Suppressor macrophage (primary cell): ENCODE results near the gene IFITM5.
"Not testable (repeated sequence)": the region's sequence is repeated elsewhere in the genome, so short reads cannot be mapped to it uniquely, and the experiment has no call there.

Experiments
- DNase-seq, 4 experiments: peaks; one replicate each; pipeline ENCODE4 v3.0.0-alpha.2; 2020 to 2022
- total RNA-seq, 17 experiments: gene quantifications; one replicate each; lab custom pipeline; 2026; ENCODE audit warnings: mixed read lengths in 6 of 17, inconsistent platforms in 3 of 17; lab: John Stamatoyannopoulos, UW

The IFITM5 gene
- total RNA-seq, result 0 to 0.55 (median 0) reads per million in 17 experiments

DNA sequence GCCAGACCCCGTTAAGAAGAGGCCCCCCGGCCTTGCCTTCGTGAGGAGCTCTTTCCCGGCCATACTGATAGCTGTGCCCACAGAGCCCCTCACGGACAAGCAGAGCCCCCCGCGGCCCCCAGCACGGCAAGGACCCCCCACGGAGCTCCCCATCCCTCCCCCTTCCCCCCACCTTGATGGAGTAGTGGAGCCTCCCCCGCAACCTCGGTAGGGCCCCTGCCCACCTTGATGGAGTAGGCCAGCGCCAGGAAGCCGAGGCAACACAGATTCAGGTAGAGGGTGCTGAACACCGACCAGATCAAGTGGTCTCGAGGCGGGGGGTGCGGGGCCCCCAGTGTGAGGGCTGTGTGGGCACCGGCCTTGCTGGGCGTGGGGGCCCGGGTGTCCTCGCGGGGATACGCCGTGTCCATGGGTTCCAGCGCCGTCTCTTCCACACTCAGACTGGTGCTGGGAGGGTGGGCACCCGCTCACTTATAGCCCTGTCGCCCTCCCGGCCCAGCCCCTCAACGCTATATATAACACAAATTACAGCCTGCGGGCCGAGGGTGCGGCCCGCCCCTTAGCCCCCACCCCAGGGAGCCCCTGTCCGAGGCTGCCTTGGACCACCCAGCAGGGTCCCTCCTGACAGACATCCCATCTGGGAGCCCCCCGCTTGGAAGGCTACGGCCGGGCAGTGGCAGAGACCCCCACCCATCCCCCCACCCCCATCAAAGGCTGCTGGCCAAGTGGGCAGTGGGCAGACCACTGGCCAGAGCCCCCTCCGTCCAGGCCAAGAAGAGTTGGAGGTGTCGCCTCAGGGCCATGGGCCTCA is at the start of gene IFITM5:
Gene IFITM5, minus strand, starts transcription at position 446 of the 811 bp plus-strand sequence. Its CDS starts 36 bp downstream, at position 410.
- DNase-seq, result no peak

DNA sequence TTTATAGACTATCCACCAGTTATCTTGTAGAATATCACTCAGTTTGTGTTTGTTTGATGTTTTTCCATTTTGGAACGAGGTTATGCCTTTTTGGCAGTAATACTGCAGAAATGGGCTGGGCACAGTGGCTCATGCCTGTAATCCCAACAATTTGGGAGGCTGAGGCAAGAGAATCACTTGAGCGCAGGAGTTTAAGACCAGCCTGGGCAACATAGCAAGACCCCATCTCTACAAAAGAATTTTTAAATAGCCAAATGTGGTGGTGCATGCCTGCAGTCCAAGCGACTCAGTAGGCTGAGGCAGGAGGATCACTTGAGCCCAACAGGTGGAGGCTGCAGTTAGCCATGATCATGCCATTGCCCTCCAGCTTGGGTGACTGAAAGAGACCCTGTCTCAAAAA is 47.2 kb upstream of the IFITM5 start:
- no peak for DNase-seq

DNA sequence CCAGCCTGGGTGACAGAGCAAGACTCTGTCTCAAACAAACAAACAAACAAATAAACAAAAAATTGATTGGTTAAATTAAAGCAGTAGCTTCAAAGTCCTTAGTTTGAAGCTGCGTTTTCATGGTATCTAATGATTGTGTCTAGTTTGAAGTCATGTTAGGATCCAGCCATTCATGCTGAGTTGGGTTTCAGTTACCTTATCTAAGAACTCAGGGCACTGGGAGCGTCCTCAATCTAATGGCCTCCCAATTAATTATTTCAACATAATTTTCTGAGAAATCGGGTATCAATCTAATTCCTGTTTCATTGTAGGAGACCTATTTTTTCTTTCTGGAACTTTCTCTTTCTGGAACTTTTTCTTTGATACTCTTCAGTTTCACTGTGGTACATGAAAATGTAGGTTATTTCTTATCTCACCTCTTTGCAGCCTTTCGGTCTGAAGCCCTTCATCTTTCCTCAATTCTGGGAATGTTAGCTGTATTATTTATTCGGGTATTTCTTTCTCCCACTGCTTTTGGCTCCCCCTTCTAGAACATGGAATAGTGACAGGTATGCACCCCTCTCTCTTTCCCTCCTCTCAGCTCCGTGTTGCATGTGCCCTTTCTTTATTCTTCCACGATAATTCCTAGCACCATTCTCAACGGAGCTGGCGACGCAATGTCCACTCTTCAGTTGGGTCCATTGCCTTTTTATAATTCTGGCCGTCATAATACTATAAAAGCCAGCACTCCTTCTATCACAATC is 45.7 kb upstream of the IFITM5 start:
- no peak for DNase-seq

DNA sequence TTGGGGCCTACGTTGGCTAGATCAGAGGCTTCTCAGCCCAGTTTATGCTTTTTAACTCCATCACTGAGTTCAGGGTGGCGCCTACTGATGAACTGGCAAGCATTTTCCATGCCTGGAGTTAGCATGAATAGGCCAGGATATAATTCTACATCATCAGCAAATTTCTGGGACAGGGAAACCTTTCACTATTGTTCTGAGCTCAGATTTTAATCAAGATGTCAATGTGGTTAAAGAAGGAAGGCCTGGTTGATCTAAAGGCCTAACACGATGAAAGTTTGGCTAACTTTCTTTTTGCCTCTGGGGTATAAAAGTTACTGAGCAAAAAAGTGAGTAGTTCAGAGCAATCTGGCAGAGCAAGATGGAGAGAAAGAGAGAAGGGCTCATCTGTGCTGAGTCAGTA is 43.0 kb upstream of the IFITM5 start:
- DNase-seq, result no peak

DNA sequence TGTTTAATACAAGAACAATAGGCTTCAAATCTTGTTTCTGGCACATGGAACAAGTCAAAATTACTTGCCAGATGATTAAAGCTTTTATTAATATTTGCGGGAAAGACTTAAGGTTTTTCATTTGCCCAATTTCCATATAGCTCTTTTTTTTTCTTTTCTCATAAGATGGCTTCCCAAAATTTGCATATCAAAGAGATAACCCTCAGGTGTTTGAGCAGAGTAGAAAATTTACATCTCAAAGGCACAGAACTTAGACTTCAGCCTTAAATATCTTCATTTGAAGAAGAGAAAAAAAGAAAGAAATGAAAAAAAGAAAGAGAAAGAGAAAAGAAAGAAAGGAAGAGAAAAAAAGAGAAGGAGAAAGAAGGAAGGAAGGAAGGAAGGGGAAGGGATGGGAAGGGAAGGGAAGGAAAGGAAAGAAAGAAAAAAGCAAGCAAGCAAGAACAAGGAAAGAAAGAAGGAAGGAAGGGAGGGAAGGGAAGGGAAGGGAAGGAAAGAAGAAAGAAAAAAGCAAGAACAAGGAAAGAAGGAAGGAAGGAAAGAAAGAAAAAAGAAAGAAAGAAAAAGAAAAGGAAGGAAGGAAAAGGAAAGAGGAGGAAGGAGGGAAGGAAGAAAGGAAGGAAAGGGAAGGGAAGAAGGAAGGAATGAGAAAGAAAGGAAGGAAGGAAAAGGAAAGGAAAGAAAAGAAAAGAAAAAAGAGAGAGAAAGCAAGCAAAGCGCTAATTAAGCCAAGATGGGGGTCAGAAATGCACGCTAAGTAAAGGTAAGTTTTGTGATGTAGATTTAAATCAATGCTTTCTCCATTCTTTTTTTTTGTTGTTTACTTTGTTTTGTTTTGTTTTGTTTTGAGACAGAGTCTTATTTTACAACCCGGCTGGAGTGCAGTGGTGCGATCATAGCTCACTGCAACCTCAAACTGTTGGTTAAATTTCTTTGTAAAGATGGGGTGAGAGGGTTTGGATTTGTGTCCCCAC is 41.5 kb upstream of the IFITM5 start:
- DNase-seq, result no peak

DNA sequence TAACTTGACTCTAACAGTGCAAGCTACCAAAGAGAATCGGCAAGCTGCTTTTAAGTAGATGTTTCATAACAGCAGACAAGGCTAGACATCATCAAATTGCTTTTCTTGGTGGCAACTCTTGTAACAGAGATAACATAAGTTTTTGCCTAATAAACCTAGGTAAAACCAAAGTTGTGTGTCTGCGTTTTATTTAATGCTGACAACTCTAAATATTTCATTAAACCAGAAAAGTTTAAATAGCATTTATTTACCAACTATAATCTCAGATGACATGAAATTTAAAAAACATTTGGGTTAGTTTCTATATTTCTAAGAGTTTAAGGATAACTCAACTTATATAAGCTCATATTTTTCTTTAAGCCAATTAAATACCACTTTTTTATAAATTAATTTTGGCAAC is 40.6 kb upstream of the IFITM5 start:
- DNase-seq, result no peak

DNA sequence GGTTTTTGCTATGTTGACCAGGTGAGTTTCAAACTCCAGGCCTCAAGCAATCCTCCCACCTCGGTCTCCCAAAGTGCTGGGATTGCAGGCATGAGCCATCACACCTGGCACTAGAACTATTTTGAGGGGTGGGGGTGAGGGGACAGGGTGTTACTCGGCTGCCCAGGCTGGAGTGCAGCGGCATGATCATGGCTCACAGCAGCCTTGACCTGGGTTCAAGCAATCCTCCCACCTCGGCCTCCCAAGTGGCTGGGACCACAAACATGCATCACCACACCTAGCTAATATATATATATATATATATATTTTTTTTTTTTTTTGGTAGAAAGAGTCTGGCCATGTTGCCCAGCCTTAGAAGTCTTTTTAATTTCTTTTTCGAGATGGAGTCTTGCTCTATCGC is 38.4 kb upstream of the IFITM5 start:
- DNase-seq, result no peak

DNA sequence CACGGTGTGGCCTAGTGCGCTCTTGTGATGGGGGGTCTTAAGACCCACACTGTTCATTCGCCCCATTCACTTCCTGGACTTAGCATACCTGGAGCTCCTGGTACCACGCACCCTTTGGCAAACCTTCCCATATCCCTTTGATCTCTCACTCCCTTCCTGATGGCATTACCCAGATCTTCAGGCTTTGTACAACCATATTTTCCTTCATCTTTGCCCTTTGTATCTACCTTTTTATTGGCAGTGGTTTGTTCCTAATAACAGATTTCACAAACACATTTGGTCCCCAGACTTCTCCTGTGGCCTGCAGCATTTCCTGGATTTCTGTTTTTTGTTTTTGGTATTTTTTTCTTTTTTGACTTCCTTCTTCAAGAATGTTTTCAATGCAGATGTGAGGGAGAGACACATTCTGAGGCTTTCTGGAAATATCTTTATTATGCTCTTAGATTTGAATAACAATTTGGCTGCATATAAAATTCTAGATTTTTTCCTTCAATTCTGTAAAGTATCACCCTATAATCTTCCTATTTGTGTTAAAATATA is 37.4 kb upstream of the IFITM5 start:
- peak in 1 of 4 experiments; percentile 23 for DNase-seq

DNA sequence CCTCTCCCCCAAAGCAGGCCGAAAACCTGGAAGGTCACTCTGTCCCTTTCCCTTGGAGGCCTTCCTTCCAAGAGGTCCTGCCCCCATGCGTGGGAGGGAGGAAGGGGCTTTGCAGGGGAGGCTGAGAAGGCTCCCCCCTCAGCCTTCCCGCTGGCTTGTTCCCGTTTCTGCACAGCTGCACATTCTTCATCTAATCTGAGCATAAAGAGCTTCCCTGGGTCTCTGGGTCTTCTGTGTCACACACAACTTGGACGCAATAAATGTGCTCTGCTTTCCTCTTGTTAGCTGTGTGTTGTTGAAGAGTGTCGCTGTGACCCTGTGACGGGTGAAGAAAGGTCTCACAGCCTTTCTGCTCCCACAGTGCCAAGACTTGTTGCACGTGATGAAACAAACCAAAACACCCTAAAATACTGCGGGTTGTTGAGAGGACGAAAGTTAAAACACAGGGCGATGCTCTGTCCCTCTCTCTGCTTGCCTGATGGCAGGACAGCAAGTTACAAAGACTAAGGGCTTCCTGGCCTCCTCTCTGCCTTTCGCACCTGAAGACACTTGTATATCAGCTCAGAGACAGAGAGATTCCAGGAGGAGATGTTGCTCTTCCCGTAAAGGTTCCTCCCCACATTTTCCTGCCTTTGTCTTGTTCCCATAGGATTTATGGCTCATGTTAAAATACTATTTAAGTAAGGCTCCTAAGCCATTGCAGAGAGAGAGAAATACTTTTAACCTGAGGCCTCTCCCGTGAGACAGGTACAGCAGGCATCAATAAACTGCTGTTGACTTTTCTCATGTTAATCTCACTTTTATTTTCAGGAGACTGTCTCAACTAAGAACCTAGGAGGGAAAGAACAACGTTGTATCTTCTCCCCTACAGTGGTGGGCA is 36.7 kb upstream of the IFITM5 start:
- peak; percentile 61 to 79 (median 66) for DNase-seq

DNA sequence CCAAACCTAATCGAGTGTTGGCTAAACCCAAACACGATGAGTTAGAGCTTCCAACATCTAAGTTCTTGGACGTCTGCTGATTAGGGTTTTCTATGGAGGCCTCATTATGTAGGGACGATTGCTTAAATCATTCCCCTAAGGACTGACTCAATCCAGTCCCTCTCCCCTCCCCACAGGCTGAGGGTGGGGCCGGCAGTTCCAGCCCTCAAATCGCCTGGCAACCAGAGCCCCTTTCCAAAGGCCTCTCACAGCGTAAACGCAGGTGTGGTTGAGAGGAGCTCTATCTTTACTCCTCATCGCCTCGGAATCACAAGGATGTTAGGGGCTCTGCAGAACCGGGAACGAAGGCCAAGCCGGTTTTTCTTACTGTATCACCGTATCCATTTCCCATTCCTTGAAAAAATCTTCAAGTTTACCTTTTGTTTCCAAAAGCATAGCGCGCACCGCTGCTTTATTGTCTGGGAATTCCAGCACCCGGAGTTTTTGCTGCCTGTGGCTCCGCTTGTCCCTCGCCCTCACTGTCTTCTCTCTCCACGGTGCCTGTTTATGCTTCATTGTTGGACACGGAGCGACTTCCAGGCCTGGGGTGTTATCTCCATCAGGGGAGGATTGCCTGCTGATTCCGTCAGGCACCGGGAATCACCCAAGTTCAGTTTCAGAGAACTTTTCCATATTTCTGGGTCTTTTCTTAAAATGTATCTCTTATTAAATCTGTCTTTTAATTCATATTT is 35.1 kb upstream of the IFITM5 start:
- no peak for DNase-seq

DNA sequence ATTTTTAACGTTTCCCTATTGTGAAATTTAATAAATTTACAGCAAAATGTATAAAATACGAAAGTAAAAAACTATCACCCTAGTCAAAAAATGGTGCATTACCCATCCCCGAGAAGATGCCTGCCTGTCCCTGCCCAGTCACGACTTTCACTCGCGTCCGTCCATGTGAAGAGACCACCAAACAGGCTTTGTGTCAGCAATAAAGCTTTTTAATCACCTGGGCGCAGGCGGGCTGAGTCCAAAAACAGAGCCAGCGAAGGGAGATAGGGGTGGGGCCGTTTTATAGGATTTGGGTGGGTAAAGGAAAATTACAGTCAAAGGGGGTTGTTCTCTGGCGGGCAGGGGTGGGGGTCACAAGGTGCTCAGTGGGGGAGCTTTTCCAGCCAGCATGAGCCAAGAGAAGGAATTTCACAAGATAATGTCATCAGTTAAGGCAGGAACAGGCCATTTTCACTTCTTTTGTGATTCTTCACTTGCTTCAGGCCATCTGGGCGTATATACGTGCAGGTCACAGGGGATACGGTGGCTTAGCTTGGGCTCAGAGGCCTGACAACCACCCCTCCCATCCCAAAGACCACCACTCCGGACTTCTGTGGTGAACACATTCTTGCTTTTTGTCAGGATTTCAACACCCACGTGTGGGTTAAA is 34.4 kb upstream of the IFITM5 start:
- not testable (repeated sequence) for DNase-seq

DNA sequence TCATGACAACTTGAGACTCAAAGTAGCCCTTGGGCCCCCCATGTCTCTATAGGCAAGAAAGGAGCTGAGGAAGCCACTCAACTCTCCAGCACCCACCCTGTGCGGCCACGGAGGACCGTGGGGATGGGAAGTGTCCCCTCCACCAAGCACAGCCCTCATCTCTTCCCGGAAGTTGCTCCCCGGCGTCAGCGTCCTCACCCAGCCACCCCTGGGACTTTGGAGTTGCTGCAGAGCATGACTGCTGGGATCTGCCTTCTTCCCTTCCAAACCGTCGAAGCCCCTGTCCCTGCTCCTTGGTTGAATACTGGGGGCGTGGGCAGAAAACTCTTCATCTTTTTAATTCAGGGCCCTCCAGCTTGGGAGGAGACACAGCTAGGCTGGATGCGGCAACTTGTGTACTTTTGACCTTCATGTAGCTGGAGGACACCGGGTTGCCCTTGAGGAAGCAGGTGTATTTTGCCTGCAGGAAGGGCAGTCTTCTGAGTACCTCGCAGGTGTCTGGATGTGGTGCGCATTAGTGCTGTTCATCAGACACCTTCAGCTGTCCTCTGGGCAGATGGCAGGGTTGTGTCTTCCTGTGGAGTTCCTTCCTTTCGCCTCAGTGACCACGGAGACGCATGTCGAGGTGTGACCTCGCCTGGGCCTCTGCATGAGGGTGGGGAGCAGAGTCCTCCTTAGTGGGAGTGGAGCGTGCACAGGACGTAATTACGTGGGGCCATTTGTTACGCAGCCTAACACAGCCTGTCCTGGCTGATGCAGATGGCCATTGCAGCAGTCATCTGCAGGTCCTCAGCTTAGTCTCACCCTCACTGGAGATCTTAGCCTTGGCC is 33.5 kb upstream of the IFITM5 start:
- no peak for DNase-seq

DNA sequence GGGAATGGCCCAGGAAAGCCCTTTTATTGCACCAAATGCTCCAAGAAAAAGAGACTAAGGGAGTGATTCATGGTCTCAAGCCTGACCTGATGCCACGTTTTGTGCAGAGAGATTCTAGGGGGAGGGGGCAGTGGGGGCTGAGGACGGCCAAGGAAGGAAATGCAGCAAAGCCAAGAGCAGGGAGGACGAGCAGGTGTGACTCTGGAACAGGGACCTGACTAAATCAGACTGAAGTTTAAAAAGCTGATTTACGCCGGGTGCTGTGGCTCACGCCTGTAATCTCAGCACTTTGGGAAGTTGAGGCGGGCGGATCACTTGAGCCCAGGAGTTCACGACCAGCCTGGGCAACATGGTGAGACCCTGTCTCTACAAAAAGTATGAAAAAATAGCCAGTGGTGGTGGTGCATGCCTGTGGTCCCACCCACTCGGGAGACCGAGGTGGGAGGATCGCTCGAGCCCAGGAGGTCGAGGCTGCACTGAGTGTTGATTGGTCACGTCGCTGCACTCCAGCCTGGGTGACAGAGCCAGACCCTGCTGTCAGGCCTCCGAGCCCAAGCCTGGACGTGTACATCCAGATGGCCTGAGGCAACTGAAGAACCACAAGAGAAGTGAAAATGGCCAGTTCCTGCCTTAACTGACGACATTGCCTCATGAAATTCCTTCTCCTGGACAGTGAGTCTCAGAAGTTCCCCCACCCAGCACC is 32.2 kb upstream of the IFITM5 start:
- no peak for DNase-seq

DNA sequence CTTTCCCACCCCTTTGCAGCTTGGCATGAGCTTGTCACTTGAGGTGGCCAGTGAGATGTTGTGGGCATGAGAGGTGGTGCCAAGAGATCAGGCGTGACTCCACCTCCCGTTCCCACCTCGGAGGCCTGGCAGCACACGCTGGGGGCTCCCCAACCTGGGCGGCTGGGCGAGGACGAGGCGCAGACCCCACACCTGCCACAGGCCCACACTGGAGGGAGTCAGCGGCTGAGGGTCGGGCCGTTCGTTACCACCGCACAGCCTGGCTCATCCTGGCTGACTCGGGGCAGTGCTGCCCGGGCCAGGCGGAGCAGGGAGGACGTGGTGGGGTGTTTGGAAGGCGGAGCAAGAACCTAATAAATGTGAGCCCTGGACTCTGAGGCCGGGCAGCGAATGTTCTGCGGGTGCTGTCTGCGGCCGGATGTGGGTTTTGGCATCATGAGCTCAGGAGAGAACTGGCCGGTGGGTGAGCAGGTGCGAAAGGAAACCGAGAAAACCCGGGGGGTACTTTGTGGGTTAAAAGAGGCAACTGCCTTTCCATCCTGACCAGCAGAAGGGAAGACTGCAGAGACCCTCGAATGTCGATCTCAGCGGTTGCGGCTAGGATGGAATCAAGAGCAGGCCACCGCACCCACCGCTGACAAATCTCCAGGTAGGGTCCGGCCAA is 31.5 kb upstream of the IFITM5 start:
- no peak for DNase-seq

DNA sequence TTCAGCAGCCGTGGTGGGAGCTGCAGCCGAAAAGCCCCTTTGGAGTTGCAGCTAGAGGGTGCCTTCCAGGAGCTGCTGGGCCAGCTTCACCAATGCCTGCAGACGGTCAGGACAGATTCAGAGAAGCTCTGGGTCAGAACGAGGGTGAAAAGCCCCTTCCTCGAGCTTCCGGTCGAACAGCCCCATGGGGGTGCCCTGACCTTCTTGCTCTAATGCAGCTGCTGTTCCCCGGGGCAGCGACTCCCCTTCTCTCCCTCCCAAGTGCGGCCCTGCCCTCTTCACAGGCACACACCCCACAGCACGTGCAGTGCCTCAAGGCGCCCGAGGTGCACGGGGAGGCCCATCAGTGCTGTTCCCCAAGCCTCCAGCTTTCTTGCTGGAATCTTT is 31.0 kb upstream of the IFITM5 start:
- no peak for DNase-seq

DNA sequence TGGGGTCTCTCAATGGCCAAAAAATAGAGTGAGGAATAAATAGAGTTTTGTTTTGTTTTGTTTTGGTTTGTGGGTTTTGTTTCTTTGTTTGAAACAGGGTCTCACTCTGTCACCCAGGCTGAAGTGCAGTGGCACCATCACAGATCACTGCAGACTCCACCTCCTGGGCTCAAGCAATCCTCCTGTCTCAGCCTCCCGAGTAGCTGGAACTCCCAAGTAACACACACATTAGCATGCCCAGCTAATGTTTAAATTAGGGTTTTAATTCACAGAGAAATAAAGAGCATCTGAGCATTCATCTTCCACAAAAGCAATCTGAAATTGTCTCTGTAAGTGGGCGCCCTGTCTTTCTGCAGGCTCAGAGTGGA is 30.5 kb upstream of the IFITM5 start:
- DNase-seq, result no peak

DNA sequence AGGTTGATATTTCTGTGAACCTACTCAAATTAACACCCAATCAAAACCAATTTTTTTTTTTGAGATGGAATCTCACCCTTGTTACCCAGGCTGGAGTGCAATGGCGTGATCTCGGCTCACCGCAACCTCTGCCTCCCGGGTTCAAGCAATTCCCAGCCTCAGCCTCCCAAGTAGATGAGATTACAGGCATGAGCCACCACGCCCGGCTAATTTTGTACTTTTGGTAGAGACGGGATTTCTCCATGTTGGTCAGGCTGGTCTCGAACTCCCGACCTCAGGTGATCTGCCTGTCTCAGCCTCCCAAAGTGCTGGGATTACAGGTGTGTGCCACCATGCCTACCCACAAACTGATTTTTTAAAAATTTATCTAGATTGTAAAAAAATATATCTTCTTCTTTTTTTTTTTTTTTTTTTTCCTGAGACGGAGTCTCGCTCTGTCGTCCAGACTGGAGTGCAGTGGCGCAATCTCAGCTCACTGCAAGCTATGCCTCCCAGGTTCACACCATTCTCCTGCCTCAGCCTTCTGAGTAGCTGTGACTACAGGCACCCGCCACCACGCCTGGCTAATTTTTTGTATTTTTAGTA is 29.3 kb upstream of the IFITM5 start:
- not testable (repeated sequence) for DNase-seq

DNA sequence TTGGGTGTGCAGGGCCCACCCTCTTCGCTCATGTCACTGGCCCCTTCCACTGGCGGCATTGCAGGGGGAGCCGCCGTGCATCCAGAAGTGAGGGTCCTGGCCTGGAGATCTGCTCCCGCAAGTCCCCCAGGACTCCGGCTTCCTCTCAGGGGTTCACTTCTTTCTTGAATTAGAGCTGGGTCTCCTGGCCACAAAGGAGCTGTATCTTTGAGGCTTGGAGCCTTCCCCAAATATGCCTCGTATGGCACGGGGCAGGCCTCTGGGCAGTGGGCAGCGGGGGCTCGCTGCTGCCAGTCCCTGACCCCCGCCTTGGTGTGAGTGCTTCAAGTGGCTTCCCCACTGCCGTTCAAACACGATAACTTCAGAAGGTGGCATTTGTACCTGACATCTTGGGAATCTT is 28.7 kb upstream of the IFITM5 start:
- no peak for DNase-seq
